Nephron (organoid): ENCODE results near the gene DIP2B.

Experiments
- H3K27ac Mint-ChIP-seq, 3 experiments: 2 replicates each; pipeline ENCODE4 v1.8.0; 2020; ENCODE audit warnings: mixed read lengths in 3 of 3, mild to moderate bottlenecking in 2 of 3, moderate library complexity in 1 of 3
- H3K27me3 Mint-ChIP-seq: 2 replicates; pipeline ENCODE4 v1.8.0; 2021; ENCODE audit warnings: low read depth, mild to moderate bottlenecking, moderate library complexity, mixed read lengths
- H3K36me3 Mint-ChIP-seq: 2 replicates; pipeline ENCODE4 v1.8.0; 2020; ENCODE audit warnings: low read depth, mixed read lengths
- H3K4me1 Mint-ChIP-seq: 2 replicates; pipeline ENCODE4 v1.8.0; 2020; ENCODE audit warnings: mixed read lengths
- H3K4me3 Mint-ChIP-seq, 3 experiments: 2 replicates each; pipeline ENCODE4 v1.8.0; 2020; ENCODE audit warnings: mild to moderate bottlenecking in 3 of 3, mixed read lengths in 3 of 3, moderate library complexity in 2 of 3
- H3K9me3 Mint-ChIP-seq: 2 replicates; pipeline ENCODE4 v1.8.0; 2020; ENCODE audit warnings: mixed read lengths
- CTCF ChIP-seq, 3 experiments: fragments of 200-600 bp; sonication (generic); IDR thresholded peaks; one replicate each; pipeline ENCODE4 v1.5.0; 2021; ENCODE audit warnings: antibody characterized with exemption in 3 of 3; ENCODE audit not compliant: unreplicated experiment in 3 of 3

DIP2B gene

GRCh38 chr12:50611021-50611744 lies 106.4 kb downstream of the DIP2B start:
- TF ChIP-seq CTCF (IDR thresholded peaks at IDR 0.05; ENCODE audit: unreplicated experiment in 3 of 3): no peak
- Mint-ChIP-seq H3K27me3 (no peaks in the 10 kb centered on the region), H3K4me1 (peaks cover 25% of the 10 kb centered on the region), H3K4me3 (no peak overlapping the region), H3K36me3 (no peaks in the 10 kb centered on the region), H3K9me3 (no peaks in the 10 kb centered on the region), H3K27ac (peak overlapping the region in 2 of 3 experiments; percentile 18 to 54)

- H3K4me1 Mint-ChIP-seq: peaks cover 33% of the 10 kb centered on the region
- no peak overlapping the region for H3K4me3 Mint-ChIP-seq
- no peak overlapping the region for H3K27ac Mint-ChIP-seq
- no peaks in the 10 kb centered on the region for H3K36me3 Mint-ChIP-seq
- H3K27me3 Mint-ChIP-seq: no peaks in the 10 kb centered on the region
- no peak for TF ChIP-seq CTCF (IDR thresholded peaks at IDR 0.05; ENCODE audit: unreplicated experiment in 3 of 3)
- no peaks in the 10 kb centered on the region for H3K9me3 Mint-ChIP-seq
Measured at GRCh38 chr12:50612882-50613281, 108.1 kb downstream of the DIP2B start.

GRCh38 chr12:50613463-50613862 lies 108.7 kb downstream of the DIP2B start:
- TF ChIP-seq CTCF (IDR thresholded peaks at IDR 0.05; ENCODE audit: unreplicated experiment in 3 of 3): no peak
- H3K9me3 Mint-ChIP-seq: no peaks in the 10 kb centered on the region
- H3K27me3 Mint-ChIP-seq: no peaks in the 10 kb centered on the region
- H3K27ac Mint-ChIP-seq: no peak overlapping the region
- no peak overlapping the region for H3K4me3 Mint-ChIP-seq
- H3K4me1 Mint-ChIP-seq: peaks cover 33% of the 10 kb centered on the region
- H3K36me3 Mint-ChIP-seq: no peaks in the 10 kb centered on the region

- H3K4me1 Mint-ChIP-seq: peaks cover 38% of the 10 kb centered on the region
- TF ChIP-seq CTCF (IDR thresholded peaks at IDR 0.05; ENCODE audit: unreplicated experiment in 3 of 3): no peak
- H3K27me3 Mint-ChIP-seq: no peaks in the 10 kb centered on the region
- no peaks in the 10 kb centered on the region for H3K9me3 Mint-ChIP-seq
- H3K27ac Mint-ChIP-seq: no peak overlapping the region
- H3K4me3 Mint-ChIP-seq: no peak overlapping the region
- H3K36me3 Mint-ChIP-seq: no peaks in the 10 kb centered on the region
Measured at GRCh38 chr12:50614167-50614759, 109.5 kb downstream of the DIP2B start.

- no peak for TF ChIP-seq CTCF (IDR thresholded peaks at IDR 0.05; ENCODE audit: unreplicated experiment in 3 of 3)
- no peaks in the 10 kb centered on the region for H3K9me3 Mint-ChIP-seq
- H3K27me3 Mint-ChIP-seq: no peaks in the 10 kb centered on the region
- no peak overlapping the region for H3K27ac Mint-ChIP-seq
- no peaks in the 10 kb centered on the region for H3K36me3 Mint-ChIP-seq
- H3K4me1 Mint-ChIP-seq: peaks cover 41% of the 10 kb centered on the region
- no peak overlapping the region for H3K4me3 Mint-ChIP-seq
Measured at GRCh38 chr12:50615145-50615906, 110.5 kb downstream of the DIP2B start.
